ENCODE data around the gene CORIN.

CORIN gene

GRCh38 chr4:47862297-47862696 is 24.4 kb upstream of the CORIN start:
- DNase-seq (ENCODE audit: extremely low read depth, low read depth) = no peak
- no peak for TF ChIP-seq CTCF (IDR thresholded peaks at IDR 0.05; ENCODE audit: low read depth, low read length)

- no peak for TF ChIP-seq CTCF (IDR thresholded peaks at IDR 0.05; ENCODE audit: low read depth, low read length)
- no peak for DNase-seq (ENCODE audit: extremely low read depth, low read depth)
Observed at GRCh38 chr4:47860305-47860704, 22.4 kb upstream of the CORIN start.

GRCh38 chr4:47858006-47858405 is 20.1 kb upstream of the CORIN start:
- DNase-seq (ENCODE audit: extremely low read depth, low read depth) = no peak
- no peak for TF ChIP-seq CTCF (IDR thresholded peaks at IDR 0.05; ENCODE audit: low read depth, low read length)

GRCh38 chr4:47856713-47857112 is 18.8 kb upstream of the CORIN start:
- no peak for TF ChIP-seq CTCF (IDR thresholded peaks at IDR 0.05; ENCODE audit: low read depth, low read length)
- DNase-seq (ENCODE audit: extremely low read depth, low read depth) = no peak

GRCh38 chr4:47855350-47855749 is 17.5 kb upstream of the CORIN start:
- DNase-seq (ENCODE audit: extremely low read depth, low read depth) = peak; percentile 20

GRCh38 chr4:47852136-47852535 is 14.3 kb upstream of the CORIN start:
- no peak for DNase-seq (ENCODE audit: extremely low read depth, low read depth)
- TF ChIP-seq CTCF (IDR thresholded peaks at IDR 0.05; ENCODE audit: low read depth, low read length) = no peak

More at GRCh38 chr4:47855350-47855749, 17.5 kb upstream of the CORIN start:
- no peak for TF ChIP-seq CTCF (IDR thresholded peaks at IDR 0.05; ENCODE audit: low read depth, low read length)

- DNase-seq (ENCODE audit: extremely low read depth, low read depth) = no peak
- TF ChIP-seq CTCF (IDR thresholded peaks at IDR 0.05; ENCODE audit: low read depth, low read length) = no peak
Observed at GRCh38 chr4:47849466-47849865, 11.6 kb upstream of the CORIN start.
